OCI-LY3 (cell line): ENCODE results near the gene TTC23.

ENCODE experiments used
- H2AFZ ChIP-seq: fragments of 200-600, 300-600 bp; shearing (Covaris generic); 2 replicates; pipeline ENCODE4 v1.6.0; 2014; ENCODE audit warnings: antibody characterized with exemption, low read depth, low read length
- H3K27ac ChIP-seq: fragments of 200-600, 300-600 bp; sonication (generic); 2 replicates; pipeline ENCODE4 v1.5.1; 2014; ENCODE audit warnings: mild to moderate bottlenecking, low read length, moderate library complexity, mixed read lengths
- H3K27me3 ChIP-seq: fragments of 200-600, 300-600 bp; sonication (generic); 2 replicates; pipeline ENCODE4 v1.6.1; 2014; ENCODE audit warnings: low read depth, low read length, mixed read lengths
- H3K36me3 ChIP-seq: fragments of 200-600, 300-600 bp; sonication (generic); replicated peaks from 2 replicates; pipeline ENCODE3; 2014; ENCODE audit warnings: low read depth, low read length, mixed read lengths
- H3K4me1 ChIP-seq: fragments of 300-600, 200-600 bp; sonication (generic); 2 replicates; pipeline ENCODE4 v1.6.1; 2014; ENCODE audit warnings: low read length, mixed read lengths
- H3K4me2 ChIP-seq: fragments of 200-600, 300-600 bp; sonication (generic); 2 replicates; pipeline ENCODE4 v1.6.1; 2014; ENCODE audit warnings: low read length, mixed read lengths
- H3K4me3 ChIP-seq: fragments of 300-600, 200-600 bp; sonication (generic); 2 replicates; pipeline ENCODE4 v1.5.1; 2014; ENCODE audit warnings: antibody characterized with exemption, mild to moderate bottlenecking, low read length, moderate library complexity
- H3K79me2 ChIP-seq: fragments of 300-600, 200-600 bp; shearing (Covaris generic); 2 replicates; pipeline ENCODE4 v1.6.1; 2014; ENCODE audit warnings: mild to moderate bottlenecking, low read length, mixed read lengths
- H3K9ac ChIP-seq: fragments of 300-600, 200-600 bp; shearing (Covaris generic); 2 replicates; pipeline ENCODE4 v1.6.0; 2014; ENCODE audit warnings: mild to moderate bottlenecking, low read length, moderate library complexity
- H3K9me3 ChIP-seq: fragments of 200-600, 300-600 bp; shearing (Covaris generic); 2 replicates; pipeline ENCODE4 v1.6.1; 2014; ENCODE audit warnings: low read length, mixed read lengths; ENCODE audit not compliant: insufficient read depth
- H4K20me1 ChIP-seq: fragments of 200-600, 300-600 bp; sonication (generic); 2 replicates; pipeline ENCODE4 v1.6.1; 2016; ENCODE audit warnings: low read length, mixed read lengths; ENCODE audit not compliant: insufficient read depth
- CTCF ChIP-seq: fragments of 200-600, 300-600 bp; sonication (generic); IDR thresholded peaks from 2 replicates; pipeline ENCODE4 v1.5.1; 2014; ENCODE audit warnings: antibody characterized with exemption, low read length, low read depth
- EZH2phosphoT487 ChIP-seq: fragments of 200-600 bp; shearing (Covaris generic); IDR thresholded peaks from 2 replicates; pipeline ENCODE4 v1.6.1; 2018; ENCODE audit warnings: antibody characterized with exemption, mixed run types, low read depth

Gene TTC23

GRCh38 chr15:99125061-99125891 is 124.1 kb downstream of the TTC23 start:
- Histone ChIP-seq H3K9ac (no peak overlapping the region), H3K4me1 (peaks cover 18% of the 10 kb centered on the region), H3K36me3 (no peaks in the 10 kb centered on the region), H3K9me3 (no peaks in the 10 kb centered on the region), H3K4me2 (no peak overlapping the region), H3K27ac (no peak overlapping the region), H2AFZ (no peak overlapping the region), H3K27me3 (peaks cover 73% of the 10 kb centered on the region), H3K4me3 (no peak overlapping the region), H4K20me1 (no peaks in the 10 kb centered on the region), H3K79me2 (no peaks in the 10 kb centered on the region)
- TF ChIP-seq EZH2phosphoT487 (no peak), CTCF (no peak)

GRCh38 chr15:99124641-99125040 is 124.7 kb downstream of the TTC23 start:
- H3K4me1 ChIP-seq = peaks cover 14% of the 10 kb centered on the region
- no peak overlapping the region for H3K9ac ChIP-seq
- no peak overlapping the region for H3K27ac ChIP-seq
- no peaks in the 10 kb centered on the region for H4K20me1 ChIP-seq
- H3K4me3 ChIP-seq = no peak overlapping the region
- H2AFZ ChIP-seq = no peak overlapping the region
- peaks cover 76% of the 10 kb centered on the region for H3K27me3 ChIP-seq
- no peaks in the 10 kb centered on the region for H3K36me3 ChIP-seq
- no peaks in the 10 kb centered on the region for H3K79me2 ChIP-seq
- H3K4me2 ChIP-seq = no peak overlapping the region
- H3K9me3 ChIP-seq = no peaks in the 10 kb centered on the region
- no peak for TF ChIP-seq EZH2phosphoT487
- no peak for TF ChIP-seq CTCF

- H3K9ac ChIP-seq = no peak overlapping the region
- no peaks in the 10 kb centered on the region for H3K9me3 ChIP-seq
- 0 out of 2 replicates have a peak overlapping the region, but pooled peaks have one; percentile 6 for H3K4me2 ChIP-seq
- no peak overlapping the region for H3K4me3 ChIP-seq
- H3K27me3 ChIP-seq = peaks cover 73% of the 10 kb centered on the region
- no peak overlapping the region for H3K27ac ChIP-seq
- TF ChIP-seq CTCF = no peak
- no peak for TF ChIP-seq EZH2phosphoT487
- no peak overlapping the region for H2AFZ ChIP-seq
- peaks cover 7% of the 10 kb centered on the region for H3K4me1 ChIP-seq
- H4K20me1 ChIP-seq = no peaks in the 10 kb centered on the region
- H3K36me3 ChIP-seq = no peaks in the 10 kb centered on the region
- H3K79me2 ChIP-seq = no peaks in the 10 kb centered on the region
These were observed 125.5 kb downstream of the TTC23 start for GRCh38 chr15:99123713-99124451.
